Right lobe of liver (tissue), 4 donors: ENCODE results near the gene ZNF474.

Experiments used
- POLR2A ChIP-seq: fragments of 450-650 bp; IDR thresholded peaks from one replicate; pipeline ENCODE4 v1.6.1; 2017; ENCODE audit warnings: antibody characterized with exemption, mild to moderate bottlenecking
- TF ChIP-seq, protein P1 (sequence below), 4 donors: fragments of 200-600 bp in 3 of 4; fragments of 450-650 bp in 1 of 4; IDR thresholded peaks; one replicate each; pipeline versions ENCODE4 v1.5.1 to v1.8.0; 2016 to 2022; ENCODE audit warnings: antibody characterized with exemption in 4 of 4, mild to moderate bottlenecking in 2 of 4
- donor health status: DM: no; HTN: no; CAD: no.
- donor health status: DM: no; HTN: no; CAD: no.
- donor health status: DM: no; HTN: yes; CAD: no.

GRCh38 chr5:122144236-122144635 is 14.9 kb downstream of the ZNF474 start:
- TF ChIP-seq POLR2A, result no peak
- TF ChIP-seq, protein P1, sequence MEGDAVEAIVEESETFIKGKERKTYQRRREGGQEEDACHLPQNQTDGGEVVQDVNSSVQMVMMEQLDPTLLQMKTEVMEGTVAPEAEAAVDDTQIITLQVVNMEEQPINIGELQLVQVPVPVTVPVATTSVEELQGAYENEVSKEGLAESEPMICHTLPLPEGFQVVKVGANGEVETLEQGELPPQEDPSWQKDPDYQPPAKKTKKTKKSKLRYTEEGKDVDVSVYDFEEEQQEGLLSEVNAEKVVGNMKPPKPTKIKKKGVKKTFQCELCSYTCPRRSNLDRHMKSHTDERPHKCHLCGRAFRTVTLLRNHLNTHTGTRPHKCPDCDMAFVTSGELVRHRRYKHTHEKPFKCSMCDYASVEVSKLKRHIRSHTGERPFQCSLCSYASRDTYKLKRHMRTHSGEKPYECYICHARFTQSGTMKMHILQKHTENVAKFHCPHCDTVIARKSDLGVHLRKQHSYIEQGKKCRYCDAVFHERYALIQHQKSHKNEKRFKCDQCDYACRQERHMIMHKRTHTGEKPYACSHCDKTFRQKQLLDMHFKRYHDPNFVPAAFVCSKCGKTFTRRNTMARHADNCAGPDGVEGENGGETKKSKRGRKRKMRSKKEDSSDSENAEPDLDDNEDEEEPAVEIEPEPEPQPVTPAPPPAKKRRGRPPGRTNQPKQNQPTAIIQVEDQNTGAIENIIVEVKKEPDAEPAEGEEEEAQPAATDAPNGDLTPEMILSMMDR (IDR thresholded peaks at IDR 0.05), result no peak
